HEK293T (cell line): ENCODE measurements around the gene CCDC33.

Experiments
- BHLHE40 ChIP-seq: fragments of 450-650 bp; IDR thresholded peaks from 2 replicates; pipeline ENCODE4 v1.6.1; 2016; ENCODE audit warnings: mild to moderate bottlenecking, moderate library complexity, borderline replicate concordance
- ELF4 ChIP-seq: fragments of 450-650 bp; IDR thresholded peaks from 2 replicates; pipeline ENCODE4 v1.6.1; 2017; ENCODE audit warnings: antibody characterized with exemption
- FOXK2 ChIP-seq: fragments of 450-650 bp; IDR thresholded peaks from 2 replicates; pipeline ENCODE4 v1.6.1; 2016; ENCODE audit warnings: mild to moderate bottlenecking
- FOXM1 ChIP-seq: fragments of 450-650 bp; IDR thresholded peaks from 2 replicates; pipeline ENCODE4 v1.6.1; 2017; ENCODE audit warnings: mild to moderate bottlenecking, borderline replicate concordance
- LEF1 ChIP-seq: fragments of 450-650 bp; IDR thresholded peaks from 2 replicates; pipeline ENCODE4 v1.6.1; 2017; ENCODE audit warnings: mild to moderate bottlenecking, borderline replicate concordance
- NFRKB ChIP-seq: fragments of 450-650 bp; IDR thresholded peaks from 2 replicates; pipeline ENCODE4 v1.6.1; 2016; ENCODE audit warnings: mild to moderate bottlenecking, moderate library complexity
- SP1 ChIP-seq: fragments of 450-650 bp; IDR thresholded peaks from 2 replicates; pipeline ENCODE4 v1.6.1; 2017
- TARDBP ChIP-seq: fragments of 450-650 bp; IDR thresholded peaks from 2 replicates; pipeline ENCODE4 v1.6.1; 2016

DNA sequence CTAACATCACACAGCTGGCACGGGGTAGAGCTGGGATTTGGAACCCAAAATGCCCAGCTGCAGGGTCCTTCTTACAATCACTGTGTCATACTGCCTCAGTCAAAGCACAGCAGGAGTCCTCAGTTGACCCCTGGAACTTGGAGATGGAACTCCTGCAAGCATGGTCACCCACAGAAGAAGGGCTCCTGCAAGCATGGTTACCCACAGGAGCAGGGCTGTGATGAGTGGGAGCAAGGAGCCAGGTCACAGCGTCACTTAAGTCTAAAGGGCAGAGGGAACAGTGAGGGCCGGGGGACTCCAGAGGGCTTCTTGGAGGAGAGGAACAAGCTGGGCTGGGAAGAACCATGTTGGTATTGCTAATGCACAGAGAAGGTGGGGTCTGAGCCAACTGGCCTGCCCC, 24.9 kb downstream of the CCDC33 start:
- no peak for TF ChIP-seq FOXM1
- no peak for TF ChIP-seq TARDBP
- TF ChIP-seq BHLHE40 = no peak
- no peak for TF ChIP-seq ELF4
- no peak for TF ChIP-seq FOXK2
- no peak for TF ChIP-seq NFRKB
- no peak for TF ChIP-seq SP1
- TF ChIP-seq LEF1 = no peak
